Measurements from ENCODE around the gene ARPP21.

DNA sequence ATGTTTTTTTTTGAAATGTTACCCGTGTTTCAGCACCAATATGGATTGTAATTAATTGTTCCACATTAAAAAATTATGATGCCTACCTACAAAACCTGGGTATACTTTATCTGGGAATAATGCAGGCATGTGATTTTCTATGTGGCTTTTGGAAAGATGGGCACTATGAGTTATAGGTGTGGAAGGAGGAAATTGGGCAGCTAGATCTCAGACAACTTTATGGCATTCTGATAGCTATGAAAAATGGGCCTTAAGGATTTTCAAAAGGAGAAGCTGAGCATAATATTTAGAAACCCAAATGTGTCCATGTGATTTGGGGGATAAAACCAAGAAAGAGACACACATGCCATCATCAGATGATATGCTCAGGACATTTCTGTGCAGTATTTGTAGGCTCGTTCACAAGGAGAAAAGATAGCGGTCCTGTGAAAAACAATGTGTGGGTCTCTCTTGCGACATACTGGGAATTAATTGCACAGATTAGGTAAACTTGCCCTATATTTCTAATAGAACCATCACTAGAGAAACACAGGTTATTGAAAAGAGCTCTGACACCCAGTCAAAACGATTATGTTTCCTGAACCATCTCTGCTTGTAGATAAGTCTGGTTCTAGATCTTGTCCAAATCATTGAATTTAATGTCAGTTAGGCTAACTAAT lies 35.3 kb downstream of the ARPP21 start:
- TF ChIP-seq, protein P1, sequence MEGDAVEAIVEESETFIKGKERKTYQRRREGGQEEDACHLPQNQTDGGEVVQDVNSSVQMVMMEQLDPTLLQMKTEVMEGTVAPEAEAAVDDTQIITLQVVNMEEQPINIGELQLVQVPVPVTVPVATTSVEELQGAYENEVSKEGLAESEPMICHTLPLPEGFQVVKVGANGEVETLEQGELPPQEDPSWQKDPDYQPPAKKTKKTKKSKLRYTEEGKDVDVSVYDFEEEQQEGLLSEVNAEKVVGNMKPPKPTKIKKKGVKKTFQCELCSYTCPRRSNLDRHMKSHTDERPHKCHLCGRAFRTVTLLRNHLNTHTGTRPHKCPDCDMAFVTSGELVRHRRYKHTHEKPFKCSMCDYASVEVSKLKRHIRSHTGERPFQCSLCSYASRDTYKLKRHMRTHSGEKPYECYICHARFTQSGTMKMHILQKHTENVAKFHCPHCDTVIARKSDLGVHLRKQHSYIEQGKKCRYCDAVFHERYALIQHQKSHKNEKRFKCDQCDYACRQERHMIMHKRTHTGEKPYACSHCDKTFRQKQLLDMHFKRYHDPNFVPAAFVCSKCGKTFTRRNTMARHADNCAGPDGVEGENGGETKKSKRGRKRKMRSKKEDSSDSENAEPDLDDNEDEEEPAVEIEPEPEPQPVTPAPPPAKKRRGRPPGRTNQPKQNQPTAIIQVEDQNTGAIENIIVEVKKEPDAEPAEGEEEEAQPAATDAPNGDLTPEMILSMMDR (IDR thresholded peaks at IDR 0.05), result no peak
- TF ChIP-seq POLR2A (IDR thresholded peaks at IDR 0.05) (no peak), EP300 (IDR thresholded peaks at IDR 0.05) (no peak)
